ENCODE results near the gene MGAT3.

Gene MGAT3

GRCh38 chr22:39454385-39454871 is 2.4 kb upstream of the MGAT3 start:
- TF ChIP-seq CTCF (IDR thresholded peaks at IDR 0.05; ENCODE audit: insufficient read depth, low read depth, low read length, missing control alignments): no peak
- no peak for DNase-seq (ENCODE audit: low read depth)
- no peak overlapping the region for H3K4me3 ChIP-seq (ENCODE audit: low read depth, low read length)

GRCh38 chr22:39457198-39457555 is 365 bp downstream of the MGAT3 start:
- TF ChIP-seq CTCF (IDR thresholded peaks at IDR 0.05; ENCODE audit: insufficient read depth, low read depth, low read length, missing control alignments): no peak
- peak overlapping the region; percentile 79; the same call in 1 of the 2 replicates for H3K4me3 ChIP-seq (ENCODE audit: low read depth, low read length)
- DNase-seq (ENCODE audit: low read depth): no peak

GRCh38 chr22:39457556-39458443 is 988 bp downstream of the MGAT3 start:
- DNase-seq (ENCODE audit: low read depth): peak; percentile 43
- TF ChIP-seq CTCF (IDR thresholded peaks at IDR 0.05; ENCODE audit: insufficient read depth, low read depth, low read length, missing control alignments): no peak
- H3K4me3 ChIP-seq (ENCODE audit: low read depth, low read length): peak overlapping the region; percentile 79

- peak overlapping the region; percentile 79 for H3K4me3 ChIP-seq (ENCODE audit: low read depth, low read length)
- TF ChIP-seq CTCF (IDR thresholded peaks at IDR 0.05; ENCODE audit: insufficient read depth, low read depth, low read length, missing control alignments): no peak
- DNase-seq (ENCODE audit: low read depth): no peak
Measured at GRCh38 chr22:39458444-39459083, 1.8 kb downstream of the MGAT3 start.

GRCh38 chr22:39459681-39460080 is 2.9 kb downstream of the MGAT3 start:
- H3K4me3 ChIP-seq (ENCODE audit: low read depth, low read length): no peak overlapping the region
- TF ChIP-seq CTCF (IDR thresholded peaks at IDR 0.05; ENCODE audit: insufficient read depth, low read depth, low read length, missing control alignments): no peak

GRCh38 chr22:39462443-39463221 is 5.8 kb downstream of the MGAT3 start:
- no peak for TF ChIP-seq CTCF (IDR thresholded peaks at IDR 0.05; ENCODE audit: insufficient read depth, low read depth, low read length, missing control alignments)
- DNase-seq (ENCODE audit: low read depth): peak; percentile 61
- H3K4me3 ChIP-seq (ENCODE audit: low read depth, low read length): peak overlapping the region; percentile 7; the same call in 1 of the 2 replicates

More at GRCh38 chr22:39459681-39460080, 2.9 kb downstream of the MGAT3 start:
- DNase-seq (ENCODE audit: low read depth): no peak

All from GM12865 (cell line).